ENCODE data around the gene BBS7. TPM values are rescaled to one million over a fixed set of nuclear protein-coding genes. Genes with fewer than 3 reads are reported as not detected.

The BBS7 gene
- total RNA-seq, 1 experiment from 2014 or later = 20.5 TPM

DNA sequence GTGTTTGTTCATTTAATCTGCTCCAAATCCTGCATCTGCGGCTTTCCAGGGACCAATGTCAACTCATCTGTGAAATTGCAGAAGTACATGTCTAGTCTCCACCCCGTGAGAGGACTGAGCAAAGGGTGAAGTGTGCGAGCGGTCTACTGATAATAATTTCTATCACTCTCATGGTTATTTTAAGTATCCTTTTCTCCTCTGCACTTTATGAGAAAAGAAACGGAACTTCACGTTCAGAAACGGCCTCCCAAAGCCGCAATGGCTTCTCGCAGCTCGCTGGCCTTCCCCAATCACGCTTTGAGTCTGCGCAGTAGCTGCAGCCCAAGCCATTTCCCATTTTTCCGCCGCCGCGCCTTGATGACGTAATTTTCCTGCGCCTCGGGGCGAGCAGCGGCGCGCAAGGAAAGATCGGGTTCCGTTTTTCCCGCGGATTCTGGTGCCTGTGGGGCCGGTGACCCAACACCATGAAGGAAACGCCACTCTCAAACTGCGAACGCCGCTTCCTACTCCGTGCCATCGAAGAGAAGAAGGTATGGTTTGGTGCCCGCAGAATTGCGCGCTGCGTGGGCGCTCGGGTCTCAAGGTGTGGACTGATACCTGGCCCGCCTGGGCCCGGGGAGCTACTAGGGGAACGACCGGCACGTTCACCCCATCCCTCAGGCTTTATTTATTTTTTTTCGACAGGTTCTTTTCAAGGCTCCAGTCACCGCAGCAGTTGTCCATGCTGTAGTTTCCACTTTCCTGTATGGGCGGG lies 69.1 kb downstream of the BBS7 start, which contains the start of gene EXOSC9 (continued):
- peak; percentile 35; the same call in 1 of the 2 replicates for TF ChIP-seq FOXP1 (CRISPR knock-in tag; IDR thresholded peaks at IDR 0.05; ENCODE audit: borderline replicate concordance)
- no peak for TF ChIP-seq TCF7 (CRISPR knock-in tag; IDR thresholded peaks at IDR 0.05; ENCODE audit: low read depth)
- TF ChIP-seq ZBTB43 (CRISPR knock-in tag; IDR thresholded peaks at IDR 0.05) = no peak
- peak; percentile 61 for TF ChIP-seq GABPB1 (CRISPR knock-in tag; IDR thresholded peaks at IDR 0.05)
- TF ChIP-seq KAT7 (CRISPR knock-in tag; IDR thresholded peaks at IDR 0.05; ENCODE audit: borderline replicate concordance) = no peak

- no peak for ATAC-seq
- CTCF ChIA-PET = no interaction called here
- peaks cover 20% of the 10 kb centered on the region for H3K36me3 Mint-ChIP-seq
These were observed 69.7 kb downstream of the BBS7 start for GRCh38 chr4:121800638-121800960.

GRCh38 chr4:121799867-121800501 lies 70.3 kb downstream of the BBS7 start:
- Mint-ChIP-seq H3K4me1 (peaks cover 30% of the 10 kb centered on the region), H3K27ac (0 out of 2 replicates have a peak overlapping the region, but pooled peaks have one; percentile 20), H3K4me3 (peak overlapping the region; percentile 81), H3K36me3 (peaks cover 14% of the 10 kb centered on the region), H3K27me3 (ENCODE audit: low read depth) (no peaks in the 10 kb centered on the region), H3K9me3 (no peaks in the 10 kb centered on the region)
- ChIA-PET POLR2A (no interaction called here), CTCF (no interaction called here)
- no peak for DNase-seq (ENCODE audit: low spot score)
- no peak for ATAC-seq
- TF ChIP-seq USF2 (CRISPR knock-in tag; IDR thresholded peaks at IDR 0.05) = no peak
- TF ChIP-seq ATF3 (CRISPR knock-in tag; conservative IDR thresholded peaks at IDR 0.05) = no peak
- TF ChIP-seq MXD4 (CRISPR knock-in tag; IDR thresholded peaks at IDR 0.05; ENCODE audit: borderline replicate concordance) = no peak
- TF ChIP-seq, protein P1, sequence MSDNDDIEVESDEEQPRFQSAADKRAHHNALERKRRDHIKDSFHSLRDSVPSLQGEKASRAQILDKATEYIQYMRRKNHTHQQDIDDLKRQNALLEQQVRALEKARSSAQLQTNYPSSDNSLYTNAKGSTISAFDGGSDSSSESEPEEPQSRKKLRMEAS (CRISPR knock-in tag; IDR thresholded peaks at IDR 0.05) = no peak
- no peak for TF ChIP-seq SOX15 (CRISPR knock-in tag; IDR thresholded peaks at IDR 0.05)
- TF ChIP-seq CREM (CRISPR knock-in tag; IDR thresholded peaks at IDR 0.05) = no peak
- no peak for TF ChIP-seq AFF4 (CRISPR knock-in tag; IDR thresholded peaks at IDR 0.05; ENCODE audit: borderline replicate concordance)
- TF ChIP-seq, protein P2, sequence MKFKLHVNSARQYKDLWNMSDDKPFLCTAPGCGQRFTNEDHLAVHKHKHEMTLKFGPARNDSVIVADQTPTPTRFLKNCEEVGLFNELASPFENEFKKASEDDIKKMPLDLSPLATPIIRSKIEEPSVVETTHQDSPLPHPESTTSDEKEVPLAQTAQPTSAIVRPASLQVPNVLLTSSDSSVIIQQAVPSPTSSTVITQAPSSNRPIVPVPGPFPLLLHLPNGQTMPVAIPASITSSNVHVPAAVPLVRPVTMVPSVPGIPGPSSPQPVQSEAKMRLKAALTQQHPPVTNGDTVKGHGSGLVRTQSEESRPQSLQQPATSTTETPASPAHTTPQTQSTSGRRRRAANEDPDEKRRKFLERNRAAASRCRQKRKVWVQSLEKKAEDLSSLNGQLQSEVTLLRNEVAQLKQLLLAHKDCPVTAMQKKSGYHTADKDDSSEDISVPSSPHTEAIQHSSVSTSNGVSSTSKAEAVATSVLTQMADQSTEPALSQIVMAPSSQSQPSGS (CRISPR knock-in tag; IDR thresholded peaks at IDR 0.05; ENCODE audit: borderline replicate concordance, low read depth) = no peak
- TF ChIP-seq NR1H2 (CRISPR knock-in tag; IDR thresholded peaks at IDR 0.05) = no peak
- no peak for TF ChIP-seq USF1 (CRISPR knock-in tag; IDR thresholded peaks at IDR 0.05)
- no peak for TF ChIP-seq NFE2L1 (CRISPR knock-in tag; IDR thresholded peaks at IDR 0.05)
- no peak for TF ChIP-seq NFYB (CRISPR knock-in tag; conservative IDR thresholded peaks at IDR 0.05; ENCODE audit: low read depth)
- no peak for TF ChIP-seq TP53 (CRISPR knock-in tag; IDR thresholded peaks at IDR 0.05)
- TF ChIP-seq NR3C1 (CRISPR knock-in tag; conservative IDR thresholded peaks at IDR 0.05; ENCODE audit: low read depth) = no peak
- no peak for TF ChIP-seq TEAD1 (CRISPR knock-in tag; IDR thresholded peaks at IDR 0.05)
- TF ChIP-seq MYBL2 (CRISPR knock-in tag; IDR thresholded peaks at IDR 0.05) = no peak

More at GRCh38 chr4:121800638-121800960, 69.7 kb downstream of the BBS7 start:
- H3K9me3 Mint-ChIP-seq = no peaks in the 10 kb centered on the region
- TF ChIP-seq ZNF671 (CRISPR knock-in tag; IDR thresholded peaks at IDR 0.05) (0 out of 2 replicates have a peak, but pooled peaks have one; percentile 42), ZNF121 (CRISPR knock-in tag; IDR thresholded peaks at IDR 0.05) (no peak), MLX (CRISPR knock-in tag; IDR thresholded peaks at IDR 0.05) (no peak)
- peaks cover 24% of the 10 kb centered on the region for H3K4me1 Mint-ChIP-seq
- peak overlapping the region; percentile 81 for H3K4me3 Mint-ChIP-seq
- H3K27ac Mint-ChIP-seq = peak overlapping the region; percentile 97
- DNase-seq (ENCODE audit: low spot score) = no peak
- POLR2A ChIA-PET = interaction anchor here (1.0 to 1.3 kb wide), 3 partner anchors 15 to 107 kb away, joined by 3 read pairs; partner anchors contain the start of gene BBS7
- no peaks in the 10 kb centered on the region for H3K27me3 Mint-ChIP-seq (ENCODE audit: low read depth)

Data from WTC11 (cell line).